GM12878 (cell line): Measurements from ENCODE around the gene GLRA1.

Experiments used
- ATF7 ChIP-seq: fragments of 450-650 bp; IDR thresholded peaks from 2 replicates; pipeline ENCODE4 v1.6.1; 2016; ENCODE audit warnings: low read depth, mild to moderate bottlenecking
- BHLHE40 ChIP-seq, 2 experiments: fragments of 450-650 bp in 1 of 2; IDR thresholded peaks; 2 replicates each; pipeline ENCODE4 v1.6.1; 2011 to 2017; ENCODE audit warnings: low read depth in 2 of 2, borderline replicate concordance in 1 of 2, improper control_type of control experiment in 1 of 2, low read length in 1 of 2, mild to moderate bottlenecking in 1 of 2
- BRCA1 ChIP-seq: IDR thresholded peaks from 2 replicates; pipeline ENCODE4 v1.6.1; 2011; ENCODE audit warnings: low read depth, low read length, improper control_type of control experiment
- CHD1 ChIP-seq: IDR thresholded peaks from 2 replicates; pipeline ENCODE4 v1.6.1; 2012; ENCODE audit warnings: low read depth, low read length, improper control_type of control experiment
- CTCF ChIP-seq, 3 experiments: IDR thresholded peaks in 2 of 3; conservative IDR thresholded peaks in 1 of 3; 2 replicates each; pipeline ENCODE4 v1.5.1; 2011; ENCODE audit warnings: low read depth in 3 of 3, low read length in 3 of 3, mild to moderate bottlenecking in 3 of 3, control low read depth in 2 of 3, moderate library complexity in 2 of 3, inconsistent platforms in 1 of 3, mixed read lengths in 1 of 3; ENCODE audit not compliant: control insufficient read depth in 2 of 3, insufficient read depth in 1 of 3; ENCODE audit errors: extremely low read depth in 1 of 3
- E4F1 ChIP-seq: fragments of 450-650 bp; IDR thresholded peaks from 2 replicates; pipeline ENCODE4 v1.6.1; 2018; ENCODE audit warnings: borderline replicate concordance, mild to moderate bottlenecking; ENCODE audit not compliant: partially characterized antibody
- ESRRA ChIP-seq: IDR thresholded peaks from 2 replicates; pipeline ENCODE4 v1.6.1; 2012; ENCODE audit warnings: mild to moderate bottlenecking, low read length, improper control_type of control experiment
- MTA3 ChIP-seq: IDR thresholded peaks from 2 replicates; pipeline ENCODE4 v1.6.1; 2012; ENCODE audit warnings: low read length, inconsistent platforms, borderline replicate concordance
- NFYB ChIP-seq: IDR thresholded peaks from 2 replicates; pipeline ENCODE4 v1.6.1; 2011; ENCODE audit warnings: low read depth, mild to moderate bottlenecking, low read length, improper control_type of control experiment, moderate library complexity; ENCODE audit not compliant: insufficient read depth
- PAX8 ChIP-seq: fragments of 450-650 bp; IDR thresholded peaks from 2 replicates; pipeline ENCODE4 v1.6.1; 2017; ENCODE audit warnings: mild to moderate bottlenecking, moderate library complexity
- REST ChIP-seq: IDR thresholded peaks from 2 replicates; pipeline ENCODE4 v1.6.1; 2012; ENCODE audit warnings: mild to moderate bottlenecking, low read depth, low read length
- RFX5 ChIP-seq: IDR thresholded peaks from 2 replicates; pipeline ENCODE4 v1.6.1; 2011; ENCODE audit warnings: low read depth, low read length, improper control_type of control experiment
- SREBF2 ChIP-seq: IDR thresholded peaks from 2 replicates; pipeline ENCODE4 v1.6.1; 2012; ENCODE audit warnings: mild to moderate bottlenecking, low read length
- ZNF217 ChIP-seq: fragments of 450-650 bp; IDR thresholded peaks from 2 replicates; pipeline ENCODE4 v1.6.1; 2017; ENCODE audit warnings: antibody characterized with exemption, mild to moderate bottlenecking

- TF ChIP-seq PAX8 (no peak), CTCF (IDR thresholded peaks at IDR 0.05 in 2 of 3, conservative IDR thresholded peaks at IDR 0.05 in 1 of 3; ENCODE audit: control insufficient read depth in 2 of 3, extremely low read depth in 1 of 3, insufficient read depth in 1 of 3, low read depth in 3 of 3, low read length in 3 of 3) (no peak), ESRRA (no peak), E4F1 (no peak), BRCA1 (no peak), ZNF217 (no peak), NFYB (no peak), BHLHE40 (IDR thresholded peaks at IDR 0.05; ENCODE audit: borderline replicate concordance in 1 of 2, low read depth in 2 of 2, low read length in 1 of 2) (no peak), SREBF2 (no peak), ATF7 (no peak), REST (no peak), RFX5 (no peak), CHD1 (no peak), MTA3 (no peak)
Observed at GRCh38 chr5:151811593-151812321, 112.9 kb downstream of the GLRA1 start.
